NCI-H2227 (cell line): ENCODE results near the gene AFDN.

Experiments used
- DNase-seq: peaks from one replicate; lab custom pipeline; 2025; ENCODE audit not compliant: unreplicated experiment; lab: John Stamatoyannopoulos, UW

The AFDN gene

GRCh38 chr6:168015482-168016175 is 188.9 kb downstream of the AFDN start:
- DNase-seq = no peak

GRCh38 chr6:168016176-168016620 is 189.5 kb downstream of the AFDN start:
- no peak for DNase-seq

GRCh38 chr6:168016721-168017525 is 190.2 kb downstream of the AFDN start:
- DNase-seq = no peak

GRCh38 chr6:168017629-168018028 is 190.9 kb downstream of the AFDN start:
- no peak for DNase-seq

- DNase-seq = no peak
These were observed 192.0 kb downstream of the AFDN start for GRCh38 chr6:168018664-168019063.

- DNase-seq = no peak
These were observed 193.5 kb downstream of the AFDN start for GRCh38 chr6:168020242-168020641.

GRCh38 chr6:168021581-168021980 is 194.9 kb downstream of the AFDN start:
- DNase-seq = no peak
